ENCODE results near the gene ACE.
"Not testable (repeated sequence)": the region's sequence is repeated elsewhere in the genome, so short reads cannot be mapped to it uniquely, and the experiment has no call there.

Gene ACE

DNA sequence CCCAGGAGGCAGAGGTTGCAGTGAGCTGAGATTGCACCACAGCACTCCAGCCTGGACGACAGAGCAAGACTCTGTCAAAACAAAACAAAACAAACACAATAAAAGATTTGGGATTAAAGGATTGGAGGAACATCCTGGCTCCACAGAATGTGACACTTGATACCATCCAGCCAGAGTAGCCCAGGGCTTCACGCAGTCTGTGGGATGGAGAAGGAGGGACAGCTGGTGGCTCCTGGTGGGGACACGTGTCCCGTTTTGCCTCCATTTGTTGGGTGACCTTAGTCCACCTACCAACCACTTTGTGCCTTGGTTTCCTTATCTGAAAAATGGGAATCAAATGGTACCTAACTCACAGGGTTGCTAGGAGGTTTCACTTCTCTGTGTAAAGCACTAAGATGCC lies 18.4 kb upstream of the ACE start:
- Histone ChIP-seq H3K27ac (no peak overlapping the region), H3K4me3 (no peak overlapping the region)
- DNase-seq (ENCODE audit: low spot score): no peak
- TF ChIP-seq, protein P1, sequence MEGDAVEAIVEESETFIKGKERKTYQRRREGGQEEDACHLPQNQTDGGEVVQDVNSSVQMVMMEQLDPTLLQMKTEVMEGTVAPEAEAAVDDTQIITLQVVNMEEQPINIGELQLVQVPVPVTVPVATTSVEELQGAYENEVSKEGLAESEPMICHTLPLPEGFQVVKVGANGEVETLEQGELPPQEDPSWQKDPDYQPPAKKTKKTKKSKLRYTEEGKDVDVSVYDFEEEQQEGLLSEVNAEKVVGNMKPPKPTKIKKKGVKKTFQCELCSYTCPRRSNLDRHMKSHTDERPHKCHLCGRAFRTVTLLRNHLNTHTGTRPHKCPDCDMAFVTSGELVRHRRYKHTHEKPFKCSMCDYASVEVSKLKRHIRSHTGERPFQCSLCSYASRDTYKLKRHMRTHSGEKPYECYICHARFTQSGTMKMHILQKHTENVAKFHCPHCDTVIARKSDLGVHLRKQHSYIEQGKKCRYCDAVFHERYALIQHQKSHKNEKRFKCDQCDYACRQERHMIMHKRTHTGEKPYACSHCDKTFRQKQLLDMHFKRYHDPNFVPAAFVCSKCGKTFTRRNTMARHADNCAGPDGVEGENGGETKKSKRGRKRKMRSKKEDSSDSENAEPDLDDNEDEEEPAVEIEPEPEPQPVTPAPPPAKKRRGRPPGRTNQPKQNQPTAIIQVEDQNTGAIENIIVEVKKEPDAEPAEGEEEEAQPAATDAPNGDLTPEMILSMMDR (IDR thresholded peaks at IDR 0.05): no peak

DNA sequence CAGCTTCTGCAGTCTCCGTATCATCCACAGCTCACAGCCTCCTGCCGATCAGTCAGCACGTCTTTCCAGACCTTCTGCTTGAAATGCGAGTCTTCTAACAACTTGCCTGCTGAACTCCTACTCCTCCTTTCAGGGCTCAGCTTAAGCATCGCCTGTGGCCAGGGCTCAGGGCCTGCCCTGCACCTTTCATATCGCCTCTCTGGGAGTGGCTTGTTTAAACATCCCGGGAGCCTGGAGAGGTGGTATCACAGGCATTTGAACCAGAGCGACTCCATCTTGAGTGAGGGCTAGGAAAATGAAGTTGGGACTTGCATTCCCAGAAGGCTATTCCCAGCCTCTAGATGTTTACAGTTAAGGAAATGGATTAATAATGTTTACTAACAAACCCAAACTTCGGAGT lies 16.8 kb upstream of the ACE start:
- TF ChIP-seq, protein P1 (IDR thresholded peaks at IDR 0.05): no peak
- Histone ChIP-seq H3K27ac (no peak overlapping the region), H3K4me3 (no peak overlapping the region)
- no peak for DNase-seq (ENCODE audit: low spot score)

DNA sequence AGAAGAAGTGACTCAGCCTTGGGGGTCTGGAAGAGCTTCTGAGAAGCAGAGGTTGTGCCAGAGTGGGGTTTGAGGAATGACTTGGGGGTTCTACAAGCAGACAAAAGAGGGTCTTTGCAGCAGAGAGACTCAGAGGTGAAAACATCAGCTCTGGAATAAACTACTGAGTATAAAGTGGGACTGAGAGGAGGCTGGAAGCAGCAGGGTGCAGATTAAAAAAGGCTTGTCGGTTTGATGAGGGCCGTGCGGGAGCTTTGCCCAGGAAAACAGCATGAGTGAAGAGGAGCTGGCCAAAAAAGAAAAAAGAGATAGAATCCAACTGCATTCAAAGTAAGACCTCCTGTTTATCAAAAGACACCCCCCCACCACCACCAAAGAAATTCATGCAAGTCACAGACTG lies 13.1 kb upstream of the ACE start:
- TF ChIP-seq, protein P1 (IDR thresholded peaks at IDR 0.05): no peak
- Histone ChIP-seq H3K4me3 (no peak overlapping the region), H3K27ac (no peak overlapping the region)
- no peak for DNase-seq (ENCODE audit: low spot score)

DNA sequence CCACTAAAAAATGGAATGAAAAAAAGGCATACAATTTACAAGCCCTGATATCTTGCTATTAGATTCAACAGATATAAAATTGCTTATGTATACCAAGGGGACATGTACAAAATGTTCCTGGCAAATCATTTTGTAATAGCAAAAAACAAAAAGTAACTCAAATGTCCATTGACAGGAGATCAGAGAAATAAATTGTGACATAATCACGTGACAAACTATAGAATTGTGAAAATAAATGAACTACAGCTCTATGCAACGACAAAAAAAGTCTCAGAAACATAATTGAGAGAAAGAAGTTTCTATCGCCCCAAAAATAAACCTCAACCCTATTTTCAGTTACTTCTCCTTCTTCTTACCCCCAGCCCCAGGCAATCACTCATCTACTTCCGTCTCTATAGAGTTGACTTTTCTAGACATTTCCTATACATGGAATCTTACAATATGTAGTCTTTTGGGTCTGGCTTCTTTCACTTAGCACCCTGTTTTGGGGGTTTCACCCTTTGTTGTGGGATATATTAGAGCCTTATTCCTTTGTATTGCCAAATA lies 12.1 kb upstream of the ACE start:
- H3K4me3 ChIP-seq: no peak overlapping the region
- TF ChIP-seq, protein P1 (IDR thresholded peaks at IDR 0.05): no peak
- H3K27ac ChIP-seq: no peak overlapping the region
- no peak for DNase-seq (ENCODE audit: low spot score)

DNA sequence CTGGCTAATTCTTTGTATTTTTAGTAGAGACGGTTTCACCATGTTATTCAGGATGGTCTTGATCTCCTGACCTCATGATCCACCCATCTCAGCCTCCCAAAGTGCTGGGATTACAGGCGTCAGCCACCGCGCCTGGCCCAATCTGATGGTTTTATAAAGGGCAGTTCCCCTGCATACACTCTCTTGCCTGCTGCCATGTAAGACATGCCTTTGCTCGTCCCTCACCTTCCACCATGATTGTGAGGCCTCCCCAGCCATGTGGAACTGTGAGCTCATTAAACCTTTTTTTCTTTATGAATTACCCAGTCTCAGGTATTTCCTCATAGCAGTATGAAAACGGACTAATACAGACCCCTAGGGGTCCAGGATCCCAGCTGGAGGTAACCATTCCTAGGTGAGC lies 8.8 kb upstream of the ACE start:
- DNase-seq (ENCODE audit: low spot score); H3K27ac ChIP-seq; H3K4me3 ChIP-seq: not testable (repeated sequence)

DNA sequence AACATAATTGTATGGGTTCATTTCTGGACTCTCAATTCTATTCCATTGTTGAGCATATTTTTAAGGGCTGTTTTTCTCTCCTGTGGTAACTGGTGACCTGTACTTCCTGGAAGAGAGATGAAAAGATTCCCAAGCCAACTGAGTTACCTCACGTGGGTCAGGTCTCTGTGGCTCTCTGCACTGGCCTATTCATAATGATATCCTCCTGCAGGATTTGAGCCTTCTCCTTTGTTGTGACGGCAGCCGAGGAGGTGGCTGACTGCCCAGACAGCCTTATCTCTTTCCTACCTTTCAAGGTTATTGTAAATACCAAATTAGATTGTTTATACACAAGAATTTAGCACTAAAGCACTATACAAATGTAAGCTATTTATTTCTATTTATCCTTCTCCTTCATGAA lies 2.7 kb upstream of the ACE start:
- DNase-seq (ENCODE audit: low spot score): no peak
- TF ChIP-seq, protein P1 (IDR thresholded peaks at IDR 0.05): no peak
- H3K4me3 ChIP-seq: no peak overlapping the region
- H3K27ac ChIP-seq: no peak overlapping the region

DNA sequence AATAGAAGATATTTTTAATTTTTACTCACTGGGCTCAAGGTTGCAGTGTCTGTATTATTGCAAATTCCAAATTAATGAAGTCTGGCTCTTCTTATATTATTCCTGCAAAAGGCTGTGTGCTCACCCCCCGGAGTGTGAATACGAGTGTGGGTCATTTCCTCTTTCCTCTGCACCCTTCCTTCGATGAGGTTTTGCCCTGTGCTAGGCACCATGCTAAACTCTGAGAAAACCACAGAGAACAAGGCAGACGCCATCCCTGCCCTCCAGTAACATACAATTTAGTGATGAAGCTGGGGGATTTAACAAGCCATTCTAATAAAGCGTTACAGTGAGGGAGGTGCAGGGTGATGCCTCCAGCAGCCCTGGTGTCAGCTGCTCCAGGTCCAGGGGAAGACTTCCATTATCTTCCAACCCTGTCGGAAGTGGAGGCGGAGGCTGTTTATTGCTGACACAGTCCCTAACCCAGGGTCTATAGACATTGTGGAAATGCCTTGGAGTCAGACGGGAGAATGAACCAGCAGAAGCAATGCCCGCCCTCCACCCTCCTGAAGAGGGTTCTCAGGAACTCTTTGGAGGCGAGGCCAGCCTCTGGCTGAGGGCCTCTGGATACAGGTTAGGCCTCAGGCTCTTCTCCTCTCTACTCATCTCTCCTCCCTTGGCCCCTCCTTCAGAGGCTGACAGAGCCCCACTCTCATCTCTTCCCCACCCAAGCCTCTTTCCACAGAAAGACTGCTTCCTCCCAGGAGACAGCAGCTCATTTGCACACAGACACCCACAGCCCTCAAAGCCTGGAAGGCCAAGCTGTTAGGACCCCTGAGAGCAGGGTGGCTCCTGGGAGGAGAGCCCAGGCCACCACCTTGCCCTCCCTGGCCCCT lies 2.0 kb upstream of the ACE start:
- no peak overlapping the region for H3K4me3 ChIP-seq
- DNase-seq (ENCODE audit: low spot score): no peak
- TF ChIP-seq, protein P1 (IDR thresholded peaks at IDR 0.05): no peak
- peak overlapping the region in 1 of 2 donors; percentile 1 for H3K27ac ChIP-seq

Measured in coronary artery (tissue), 2 donors.